NCI-H82 treated with DMSO at 0.1 percent for 48 hours (cell line): Measurements from ENCODE around the gene ATOSA.
A peak's percentile ranks its signal among the peaks of the same experiment; 100 is the strongest.

Experiments
- DNase-seq: peaks from one replicate; lab custom pipeline; 2025; ENCODE audit not compliant: unreplicated experiment; lab: John Stamatoyannopoulos, UW

The ATOSA gene

DNA sequence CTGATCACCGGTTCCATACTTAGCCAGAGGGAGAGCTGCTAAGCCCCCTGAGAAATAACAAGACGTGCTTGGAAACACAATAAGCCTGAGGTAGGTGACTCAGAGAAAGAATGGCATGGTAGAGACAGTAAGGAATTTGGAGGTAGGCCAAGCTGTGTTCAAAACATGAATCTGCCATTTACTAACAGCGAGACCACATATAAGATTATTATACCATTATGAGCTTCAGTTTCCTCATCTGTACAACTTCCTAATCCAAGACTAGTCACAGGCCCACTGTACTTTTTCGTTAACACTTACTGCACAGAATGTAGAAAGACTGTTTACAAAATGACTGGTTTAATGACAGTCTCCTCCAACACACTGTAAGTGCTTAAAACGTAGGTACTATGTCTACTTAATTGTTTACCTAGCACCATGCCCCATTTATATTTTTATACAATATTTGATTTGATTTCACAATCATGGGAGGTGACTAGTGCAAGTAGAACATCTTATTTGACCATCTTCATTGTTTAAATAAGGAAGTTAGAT is 25.7 kb downstream of the ATOSA start:
- peak; percentile 92 for DNase-seq

- DNase-seq = no peak
Measured at GRCh38 chr15:52652984-52653383, 26.2 kb downstream of the ATOSA start.

GRCh38 chr15:52652286-52652685 is 26.9 kb downstream of the ATOSA start:
- DNase-seq = no peak

- peak; percentile 10 for DNase-seq
Measured at GRCh38 chr15:52651868-52652267, 27.3 kb downstream of the ATOSA start.

DNA sequence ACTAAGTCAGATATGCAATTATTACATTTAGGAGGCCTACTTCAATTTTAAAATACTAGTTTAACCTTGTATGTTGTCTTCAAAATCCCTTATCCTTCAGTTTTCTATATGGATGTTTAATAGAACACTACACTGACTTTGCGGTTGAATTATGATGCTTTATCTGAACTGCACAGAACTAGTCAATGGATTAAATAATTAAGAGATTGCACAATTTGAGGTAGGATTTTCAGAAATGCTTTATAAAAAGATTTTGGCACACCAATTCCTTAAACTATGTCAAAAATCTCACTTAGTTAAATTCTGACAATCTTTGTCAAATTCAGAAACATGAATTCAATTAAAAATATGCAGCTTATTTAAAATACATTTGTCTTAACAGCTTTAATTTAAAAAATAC is 28.1 kb downstream of the ATOSA start:
- no peak for DNase-seq

- DNase-seq = no peak
Measured at GRCh38 chr15:52649686-52650085, 29.5 kb downstream of the ATOSA start.

DNA sequence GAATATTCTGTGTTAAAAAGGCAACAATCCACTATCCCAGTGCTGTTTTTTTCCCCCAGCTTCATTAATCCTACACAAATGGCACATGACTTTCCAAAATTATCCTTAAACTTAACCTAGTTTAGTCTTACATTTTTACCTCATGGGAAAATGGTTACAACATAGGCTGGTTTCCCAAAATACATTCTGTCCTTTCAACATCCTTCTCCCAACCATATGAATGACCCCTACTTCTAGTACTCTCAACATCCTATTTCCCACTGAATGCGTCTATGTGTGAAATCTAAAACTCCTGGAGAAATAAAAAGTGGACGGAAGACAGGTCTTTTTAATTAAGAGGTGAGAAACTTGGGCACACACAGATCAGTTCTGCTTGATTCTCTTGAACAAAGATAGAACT is 33.3 kb downstream of the ATOSA start:
- DNase-seq = no peak

GRCh38 chr15:52642386-52643361 is 36.5 kb downstream of the ATOSA start:
- DNase-seq = no peak

GRCh38 chr15:52636459-52636858 is 42.7 kb downstream of the ATOSA start:
- no peak for DNase-seq

GRCh38 chr15:52635908-52636307 is 43.3 kb downstream of the ATOSA start:
- DNase-seq = no peak
